Measurements from ENCODE around the gene ZNF563.

DNA sequence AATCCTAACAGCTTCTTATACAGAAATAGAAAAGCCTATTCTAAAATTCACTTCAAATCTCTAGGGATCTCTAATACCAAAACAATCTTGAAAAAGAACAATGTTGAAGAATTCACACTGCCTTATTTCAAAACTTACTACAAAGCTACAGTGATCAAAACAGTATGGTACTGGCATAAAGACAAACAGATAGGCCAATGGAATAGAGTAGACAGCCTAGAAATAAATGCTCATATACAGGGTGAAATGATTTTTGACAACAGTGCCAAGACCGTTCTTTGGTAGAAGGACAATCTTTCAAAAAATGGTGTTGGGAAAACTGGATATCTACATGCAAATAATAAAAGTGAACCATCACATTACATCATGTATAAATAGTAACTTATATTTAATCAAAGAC is 11.8 kb upstream of the ZNF563 start:
- no peak for TF ChIP-seq EZH2 (IDR thresholded peaks at IDR 0.05; ENCODE audit: borderline replicate concordance, control insufficient read depth, low read depth, low read length)
- TF ChIP-seq, protein P1, sequence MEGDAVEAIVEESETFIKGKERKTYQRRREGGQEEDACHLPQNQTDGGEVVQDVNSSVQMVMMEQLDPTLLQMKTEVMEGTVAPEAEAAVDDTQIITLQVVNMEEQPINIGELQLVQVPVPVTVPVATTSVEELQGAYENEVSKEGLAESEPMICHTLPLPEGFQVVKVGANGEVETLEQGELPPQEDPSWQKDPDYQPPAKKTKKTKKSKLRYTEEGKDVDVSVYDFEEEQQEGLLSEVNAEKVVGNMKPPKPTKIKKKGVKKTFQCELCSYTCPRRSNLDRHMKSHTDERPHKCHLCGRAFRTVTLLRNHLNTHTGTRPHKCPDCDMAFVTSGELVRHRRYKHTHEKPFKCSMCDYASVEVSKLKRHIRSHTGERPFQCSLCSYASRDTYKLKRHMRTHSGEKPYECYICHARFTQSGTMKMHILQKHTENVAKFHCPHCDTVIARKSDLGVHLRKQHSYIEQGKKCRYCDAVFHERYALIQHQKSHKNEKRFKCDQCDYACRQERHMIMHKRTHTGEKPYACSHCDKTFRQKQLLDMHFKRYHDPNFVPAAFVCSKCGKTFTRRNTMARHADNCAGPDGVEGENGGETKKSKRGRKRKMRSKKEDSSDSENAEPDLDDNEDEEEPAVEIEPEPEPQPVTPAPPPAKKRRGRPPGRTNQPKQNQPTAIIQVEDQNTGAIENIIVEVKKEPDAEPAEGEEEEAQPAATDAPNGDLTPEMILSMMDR (IDR thresholded peaks at IDR 0.05 in 2 of 3, conservative IDR thresholded peaks at IDR 0.05 in 1 of 3; ENCODE audit: control insufficient read depth in 2 of 3, extremely low read depth in 1 of 3, insufficient read depth in 1 of 3, low read depth in 3 of 3, low read length in 3 of 3), result no peak
- no peak for TF ChIP-seq FOXM1 (IDR thresholded peaks at IDR 0.05; ENCODE audit: low read depth, low read length)
- TF ChIP-seq FOXK2 (IDR thresholded peaks at IDR 0.05), result no peak
- TF ChIP-seq, protein P2, sequence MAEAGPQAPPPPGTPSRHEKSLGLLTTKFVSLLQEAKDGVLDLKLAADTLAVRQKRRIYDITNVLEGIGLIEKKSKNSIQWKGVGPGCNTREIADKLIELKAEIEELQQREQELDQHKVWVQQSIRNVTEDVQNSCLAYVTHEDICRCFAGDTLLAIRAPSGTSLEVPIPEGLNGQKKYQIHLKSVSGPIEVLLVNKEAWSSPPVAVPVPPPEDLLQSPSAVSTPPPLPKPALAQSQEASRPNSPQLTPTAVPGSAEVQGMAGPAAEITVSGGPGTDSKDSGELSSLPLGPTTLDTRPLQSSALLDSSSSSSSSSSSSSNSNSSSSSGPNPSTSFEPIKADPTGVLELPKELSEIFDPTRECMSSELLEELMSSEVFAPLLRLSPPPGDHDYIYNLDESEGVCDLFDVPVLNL (IDR thresholded peaks at IDR 0.05; ENCODE audit: low read depth, low read length), result no peak

All from GM12878 (cell line).